Colonic mucosa (tissue), 4 donors: ENCODE results near the gene KXD1. TPM values are rescaled to one million over a fixed set of nuclear protein-coding genes. Genes with fewer than 3 reads are reported as not detected.

ENCODE experiments used
- DNase-seq: peaks from one replicate; pipeline ENCODE4 v3.0.0-alpha.2; 2020
- H3K27ac ChIP-seq: fragments of 200-600 bp; one replicate; pipeline ENCODE4 v1.8.0; 2021
- H3K27me3 ChIP-seq: fragments of 200-600 bp; one replicate; pipeline ENCODE4 v1.8.0; 2021
- H3K36me3 ChIP-seq: fragments of 200-600 bp; one replicate; pipeline ENCODE4 v1.8.0; 2021
- H3K4me1 ChIP-seq: fragments of 200-600 bp; one replicate; pipeline ENCODE4 v1.8.0; 2021; ENCODE audit warnings: mild to moderate bottlenecking
- H3K4me3 ChIP-seq: fragments of 200-600 bp; one replicate; pipeline ENCODE4 v1.8.0; 2021
- H3K9ac ChIP-seq, 2 donors: one replicate each; pipeline ENCODE4 v1.7.0; 2013; ENCODE audit warnings: control low read depth in 2 of 2, low read depth in 2 of 2, low read length in 2 of 2
- H3K9me3 ChIP-seq: fragments of 200-600 bp; one replicate; pipeline ENCODE4 v1.8.0; 2021
- intact Hi-C: fragments of 100-400 bp; cut with DNase I; formaldehyde crosslinking; loops from one replicate; pipeline ENCODE4 v1.14.1; 2022
- total RNA-seq, 2 donors: library from RNA; stranded (reverse); fragmentation: NEBNext Ultra II Directional in 1 of 2; extraction: Animal tissue kit (Norgen Biotek cat#: 25700) in 1 of 2; gene quantifications; one replicate each; pipeline ENCODE4 v1.2.1, GENCODE V29; 2021
- TF ChIP-seq, protein P1 (sequence below): fragments of 200-600 bp; IDR thresholded peaks from one replicate; pipeline ENCODE4 v1.8.0; 2022; ENCODE audit warnings: antibody characterized with exemption, mild to moderate bottlenecking
- donor health status: healthy.
- donor health status: DM: no; HTN: no; CAD: no.
- donor health status: DM: no; HTN: no; CAD: no.

KXD1 gene
- total RNA-seq, 2 donors from 2014 or later = 66.8 to 80.4 TPM

DNA sequence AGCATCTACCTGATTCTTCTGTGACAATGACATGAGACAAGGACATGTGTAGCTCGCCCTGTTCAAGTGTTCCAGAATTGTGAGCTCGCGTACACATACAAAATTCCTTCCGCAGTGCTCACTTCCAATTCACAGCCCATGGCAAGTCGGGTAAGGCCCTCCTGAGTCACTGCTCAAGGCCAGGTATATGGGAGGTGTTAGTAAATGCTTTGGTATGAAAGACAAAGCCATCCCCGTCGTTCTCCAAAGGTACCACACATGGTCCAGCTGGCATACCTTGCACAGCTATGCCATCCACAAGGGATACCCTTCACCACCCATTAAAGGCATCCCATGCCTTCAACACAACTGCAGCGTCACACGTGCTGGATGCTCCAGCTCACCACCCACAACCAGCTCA lies 31.4 kb upstream of the KXD1 start:
- DNase-seq = no peak
- TF ChIP-seq, protein P1, sequence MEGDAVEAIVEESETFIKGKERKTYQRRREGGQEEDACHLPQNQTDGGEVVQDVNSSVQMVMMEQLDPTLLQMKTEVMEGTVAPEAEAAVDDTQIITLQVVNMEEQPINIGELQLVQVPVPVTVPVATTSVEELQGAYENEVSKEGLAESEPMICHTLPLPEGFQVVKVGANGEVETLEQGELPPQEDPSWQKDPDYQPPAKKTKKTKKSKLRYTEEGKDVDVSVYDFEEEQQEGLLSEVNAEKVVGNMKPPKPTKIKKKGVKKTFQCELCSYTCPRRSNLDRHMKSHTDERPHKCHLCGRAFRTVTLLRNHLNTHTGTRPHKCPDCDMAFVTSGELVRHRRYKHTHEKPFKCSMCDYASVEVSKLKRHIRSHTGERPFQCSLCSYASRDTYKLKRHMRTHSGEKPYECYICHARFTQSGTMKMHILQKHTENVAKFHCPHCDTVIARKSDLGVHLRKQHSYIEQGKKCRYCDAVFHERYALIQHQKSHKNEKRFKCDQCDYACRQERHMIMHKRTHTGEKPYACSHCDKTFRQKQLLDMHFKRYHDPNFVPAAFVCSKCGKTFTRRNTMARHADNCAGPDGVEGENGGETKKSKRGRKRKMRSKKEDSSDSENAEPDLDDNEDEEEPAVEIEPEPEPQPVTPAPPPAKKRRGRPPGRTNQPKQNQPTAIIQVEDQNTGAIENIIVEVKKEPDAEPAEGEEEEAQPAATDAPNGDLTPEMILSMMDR = no peak
- H3K4me3 ChIP-seq = no peak overlapping the region
- intact Hi-C loops = no loop called here
- no peaks in the 10 kb centered on the region for H3K9me3 ChIP-seq
- no peak overlapping the region for H3K9ac ChIP-seq
- no peaks in the 10 kb centered on the region for H3K36me3 ChIP-seq
- H3K4me1 ChIP-seq = no peaks in the 10 kb centered on the region
- H3K27me3 ChIP-seq = no peaks in the 10 kb centered on the region
- no peak overlapping the region for H3K27ac ChIP-seq

DNA sequence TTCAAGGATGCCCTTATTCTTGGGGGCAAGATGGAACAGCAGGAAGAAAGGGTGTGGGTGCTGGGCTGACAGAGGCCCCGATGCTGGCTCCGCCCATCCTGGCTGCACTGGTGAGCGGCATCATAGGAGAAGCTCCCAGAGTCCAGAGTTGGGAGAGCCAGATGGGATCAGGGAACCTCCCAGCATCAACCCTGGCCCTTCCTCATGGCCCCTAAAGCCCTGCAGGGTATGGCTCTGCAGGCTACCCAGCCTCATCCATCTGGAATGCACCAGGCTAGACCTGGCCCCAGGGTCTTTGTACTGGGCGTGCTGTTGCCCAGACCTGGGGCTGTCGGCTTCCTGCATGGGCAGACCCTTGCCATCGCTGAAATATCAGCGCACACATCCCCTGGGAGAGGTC lies 27.9 kb upstream of the KXD1 start:
- TF ChIP-seq, protein P1 = no peak
- no peaks in the 10 kb centered on the region for H3K27me3 ChIP-seq
- no peak for DNase-seq
- no peak overlapping the region for H3K27ac ChIP-seq
- no peaks in the 10 kb centered on the region for H3K4me1 ChIP-seq
- no peaks in the 10 kb centered on the region for H3K9me3 ChIP-seq
- no peaks in the 10 kb centered on the region for H3K36me3 ChIP-seq
- intact Hi-C loops = no loop called here
- H3K4me3 ChIP-seq = no peak overlapping the region
- H3K9ac ChIP-seq = no peak overlapping the region

GRCh38 chr19:18531485-18531884 lies 26.2 kb upstream of the KXD1 start:
- H3K36me3 ChIP-seq = no peaks in the 10 kb centered on the region
- TF ChIP-seq, protein P1 = no peak
- intact Hi-C loops = no loop called here
- no peaks in the 10 kb centered on the region for H3K4me1 ChIP-seq
- no peaks in the 10 kb centered on the region for H3K9me3 ChIP-seq
- no peaks in the 10 kb centered on the region for H3K27me3 ChIP-seq
- no peak for DNase-seq
- H3K27ac ChIP-seq = no peak overlapping the region
- H3K9ac ChIP-seq = no peak overlapping the region
- H3K4me3 ChIP-seq = no peak overlapping the region

- H3K4me1 ChIP-seq = no peaks in the 10 kb centered on the region
- no peak overlapping the region for H3K4me3 ChIP-seq
- no peak overlapping the region for H3K27ac ChIP-seq
- H3K9me3 ChIP-seq = no peaks in the 10 kb centered on the region
- TF ChIP-seq, protein P1 = no peak
- H3K36me3 ChIP-seq = no peaks in the 10 kb centered on the region
- no peaks in the 10 kb centered on the region for H3K27me3 ChIP-seq
- no peak for DNase-seq
- H3K9ac ChIP-seq = no peak overlapping the region
- intact Hi-C loops = no loop called here
These were observed 25.3 kb upstream of the KXD1 start for GRCh38 chr19:18532168-18532890.

- no peaks in the 10 kb centered on the region for H3K27me3 ChIP-seq
- no peak overlapping the region for H3K9ac ChIP-seq
- DNase-seq = no peak
- H3K4me1 ChIP-seq = no peaks in the 10 kb centered on the region
- no peak overlapping the region for H3K27ac ChIP-seq
- no peaks in the 10 kb centered on the region for H3K36me3 ChIP-seq
- H3K9me3 ChIP-seq = no peaks in the 10 kb centered on the region
- no peak overlapping the region for H3K4me3 ChIP-seq
- TF ChIP-seq, protein P1 = no peak
- intact Hi-C loops = no loop called here
These were observed 24.6 kb upstream of the KXD1 start for GRCh38 chr19:18533058-18533457.
